GM13976 (cell line): ENCODE results near the gene USH1G.
A peak's percentile ranks its signal among the peaks of the same experiment; 100 is the strongest.
"Not testable (repeated sequence)": the region's sequence is repeated elsewhere in the genome, so short reads cannot be mapped to it uniquely, and the experiment has no call there.

Experiments
- DNase-seq: peaks from one replicate; pipeline ENCODE4 v3.0.0; 2012; ENCODE audit warnings: low spot score
- CTCF ChIP-seq: IDR thresholded peaks from 2 replicates; pipeline ENCODE4 v1.5.1; 2012; ENCODE audit warnings: borderline replicate concordance, mild to moderate bottlenecking; ENCODE audit not compliant: insufficient read depth; ENCODE audit errors: extremely low read depth, missing control alignments, control extremely low read depth
- in situ Hi-C: fragments of 300-500 bp; cut with MboI; formaldehyde crosslinking; loops from one replicate; pipeline ENCODE4 v1.12.0; 2022; ENCODE audit warnings: low sequenced_read_pairs, mixed read lengths, inconsistent platforms; ENCODE audit not compliant: unreplicated experiment

The USH1G gene

GRCh38 chr17:74922694-74923537 lies at the start of gene USH1G:
USH1G (minus strand) TSS chr17:74923255; CDS start chr17:74923073, 182 bp downstream.
- DNase-seq, result peak; percentile 77
- peak; percentile 3 for TF ChIP-seq CTCF
- in situ Hi-C loops, result loop anchor here (5.0 kb wide), 1 partner anchor 34 kb away; no protein-coding TSS in a partner anchor

- DNase-seq, result peak; percentile 90
- no peak for TF ChIP-seq CTCF
- in situ Hi-C loops, result no loop called here
Observed at GRCh38 chr17:74972107-74972972, 49.3 kb upstream of the USH1G start, which contains the start of gene HID1. HID1 (minus strand) TSS chr17:74972759; CDS start chr17:74972656, 103 bp downstream.

- TF ChIP-seq CTCF, result no peak
- in situ Hi-C loops, result no loop called here
- no peak for DNase-seq
Observed at GRCh38 chr17:74971842-74972106, 48.7 kb upstream of the USH1G start.

- no peak for DNase-seq
- in situ Hi-C loops, result no loop called here
- no peak for TF ChIP-seq CTCF
Observed at GRCh38 chr17:74971069-74971841, 48.2 kb upstream of the USH1G start.

GRCh38 chr17:74970395-74970794 lies 47.3 kb upstream of the USH1G start:
- in situ Hi-C loops, result no loop called here
- no peak for DNase-seq
- no peak for TF ChIP-seq CTCF

GRCh38 chr17:74969501-74969900 lies 46.4 kb upstream of the USH1G start:
- in situ Hi-C loops, DNase-seq: not testable (repeated sequence)
